Mesenchymal stem cell (in vitro differentiated cells and primary cell): ENCODE data around the gene IL37. TPM values are rescaled to one million over a fixed set of nuclear protein-coding genes. Genes with fewer than 3 reads are reported as not detected.
A peak's percentile ranks its signal among the peaks of the same experiment; 100 is the strongest.

Experiments
- DNase-seq: peaks from one replicate; pipeline ENCODE4 v3.0.0-alpha.2; 2013
- H2AFZ ChIP-seq: one replicate; pipeline ENCODE4 v1.6.1; 2013; ENCODE audit warnings: low read depth, mild to moderate bottlenecking, control low read depth, inconsistent platforms, low read length, moderate library complexity
- H2AK5ac ChIP-seq: 2 replicates; pipeline ENCODE4 v1.6.1; 2013; ENCODE audit warnings: low read length, moderate library complexity, mild to moderate bottlenecking, inconsistent platforms; ENCODE audit not compliant: severe bottlenecking
- H2BK120ac ChIP-seq: one replicate; pipeline ENCODE4 v1.6.1; 2013; ENCODE audit warnings: low read depth, mild to moderate bottlenecking, inconsistent platforms, low read length, moderate library complexity
- H2BK12ac ChIP-seq, 2 experiments: one replicate each; pipeline ENCODE4 v1.6.1; 2013; ENCODE audit warnings: inconsistent platforms in 2 of 2, low read length in 2 of 2, mild to moderate bottlenecking in 2 of 2, moderate library complexity in 2 of 2, control low read depth in 1 of 2
- H2BK15ac ChIP-seq: one replicate; pipeline ENCODE4 v1.6.1; 2013; ENCODE audit warnings: mild to moderate bottlenecking, low read depth, inconsistent platforms; ENCODE audit not compliant: poor library complexity, severe bottlenecking
- H2BK5ac ChIP-seq: 2 replicates; pipeline ENCODE4 v1.6.1; 2013; ENCODE audit warnings: low read depth, mild to moderate bottlenecking, low read length, control low read depth, inconsistent platforms; ENCODE audit not compliant: poor library complexity, severe bottlenecking
- H3K14ac ChIP-seq, 2 experiments: one replicate each; pipeline ENCODE4 v1.6.1; 2013; ENCODE audit warnings: inconsistent platforms in 2 of 2, low read length in 2 of 2, control low read depth in 1 of 2, mild to moderate bottlenecking in 1 of 2, moderate library complexity in 1 of 2
- H3K18ac ChIP-seq, 2 experiments: one replicate each; pipeline ENCODE4 v1.6.1; 2013; ENCODE audit warnings: inconsistent platforms in 2 of 2, low read length in 2 of 2, control low read depth in 1 of 2, low read depth in 1 of 2, mild to moderate bottlenecking in 1 of 2
- H3K23ac ChIP-seq, 2 experiments: one replicate each; pipeline ENCODE4 v1.6.1; 2013; ENCODE audit warnings: inconsistent platforms in 2 of 2, low read length in 2 of 2, mild to moderate bottlenecking in 2 of 2, moderate library complexity in 2 of 2, control low read depth in 1 of 2
- H3K27ac ChIP-seq: 2 replicates; pipeline ENCODE4 v1.5.1; 2013; ENCODE audit warnings: mild to moderate bottlenecking, moderate library complexity, low read length, control low read depth, inconsistent platforms; ENCODE audit not compliant: poor library complexity, severe bottlenecking
- H3K27me3 ChIP-seq, 2 experiments: 2 replicates each; pipeline versions ENCODE4 v1.6.1 to v1.7.0; 2013; ENCODE audit warnings: low read length in 2 of 2, mild to moderate bottlenecking in 2 of 2, moderate library complexity in 2 of 2, control low read depth in 1 of 2, inconsistent platforms in 1 of 2; ENCODE audit not compliant: control insufficient read depth in 1 of 2, insufficient read depth in 1 of 2
- H3K36me3 ChIP-seq, 2 experiments: 2 replicates each; pipeline versions ENCODE4 v1.6.1 to v1.7.0; 2013; ENCODE audit warnings: low read length in 2 of 2, control low read depth in 1 of 2, inconsistent platforms in 1 of 2, low read depth in 1 of 2, mild to moderate bottlenecking in 1 of 2; ENCODE audit not compliant: insufficient read depth in 2 of 2, control insufficient read depth in 1 of 2
- H3K4ac ChIP-seq, 2 experiments: one replicate each; pipeline ENCODE4 v1.6.1; 2013; ENCODE audit warnings: inconsistent platforms in 2 of 2, low read length in 2 of 2, mild to moderate bottlenecking in 2 of 2, moderate library complexity in 2 of 2, control low read depth in 1 of 2, low read depth in 1 of 2
- H3K4me1 ChIP-seq: 2 replicates; pipeline ENCODE4 v1.6.1; 2013; ENCODE audit warnings: low read depth, low read length, control low read depth; ENCODE audit not compliant: control insufficient read depth, insufficient read depth
- H3K4me2 ChIP-seq: 2 replicates; pipeline ENCODE4 v1.6.1; 2013; ENCODE audit warnings: low read length, mild to moderate bottlenecking, inconsistent platforms; ENCODE audit not compliant: poor library complexity, severe bottlenecking
- H3K4me3 ChIP-seq, 2 experiments: 2 replicates each; pipeline versions ENCODE4 v1.5.1 to v1.7.0; 2013; ENCODE audit warnings: low read length in 2 of 2, mild to moderate bottlenecking in 2 of 2, control low read depth in 1 of 2, low read depth in 1 of 2; ENCODE audit not compliant: insufficient read depth in 1 of 2
- H3K79me1 ChIP-seq: replicated peaks from 2 replicates; pipeline ENCODE4 v1.6.1; 2013; ENCODE audit warnings: mild to moderate bottlenecking, control low read depth, low read length, inconsistent platforms; ENCODE audit not compliant: poor library complexity, severe bottlenecking
- H3K9ac ChIP-seq: 2 replicates; pipeline ENCODE4 v1.7.0; 2013; ENCODE audit warnings: mild to moderate bottlenecking, low read length, moderate library complexity
- H3K9me3 ChIP-seq: 2 replicates; pipeline ENCODE4 v1.7.0; 2013; ENCODE audit warnings: mild to moderate bottlenecking, low read length; ENCODE audit not compliant: control insufficient read depth
- H4K8ac ChIP-seq: one replicate; pipeline ENCODE4 v1.6.1; 2013; ENCODE audit warnings: inconsistent platforms, mild to moderate bottlenecking, low read length, moderate library complexity
- H4K91ac ChIP-seq: one replicate; pipeline ENCODE4 v1.6.1; 2013; ENCODE audit warnings: mild to moderate bottlenecking, low read length, inconsistent platforms
- WGBS: methylation state at CpG from one replicate; pipeline ENCODE4 v1.1.7; 2013; ENCODE audit warnings: mixed read lengths; 5-methylcytosine and 5-hydroxymethylcytosine counted together
- polyA plus RNA-seq, 2 experiments: library from polyadenylated mRNA; stranded (reverse); fragments of 200-250 nt; gene quantifications; one replicate each; pipeline ENCODE4 v1.2.3, GENCODE V29; 2013

IL37 gene
- not detected for polyA plus RNA-seq (2013, experiment 1 of 2)
- polyA plus RNA-seq (2013, experiment 2 of 2): not detected

DNA sequence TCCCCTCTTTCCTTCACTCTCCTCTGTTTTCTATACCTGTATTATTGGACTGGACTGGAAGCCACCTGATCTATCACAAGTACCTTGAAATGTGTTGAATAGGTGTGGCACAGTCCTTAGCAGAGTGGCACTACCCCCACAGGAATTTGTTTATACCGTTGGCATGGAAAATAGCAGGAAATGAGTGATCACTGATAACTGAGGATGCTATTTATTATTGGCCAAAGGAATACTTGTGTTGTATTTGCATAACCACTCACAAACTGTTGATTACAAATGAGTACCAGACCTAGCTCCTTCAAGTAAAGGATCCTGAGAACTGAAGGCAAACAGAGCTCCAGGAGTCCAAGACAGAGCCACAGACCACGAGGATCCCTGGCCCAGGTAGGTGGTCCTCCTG, at the start of gene IL37:
IL37 (plus strand) TSS at position 301 of the 400 bp plus-strand sequence. CDS start 1,848 bp downstream, outside the sequence.
- H3K4ac ChIP-seq: no peak within 1 kb of the TSS
- H3K23ac ChIP-seq: no peak within 1 kb of the TSS
- no peak within 1 kb of the TSS for H2AFZ ChIP-seq
- H3K4me2 ChIP-seq: no peak within 1 kb of the TSS
- H3K4me3 ChIP-seq: no peak within 1 kb of the TSS
- H2BK12ac ChIP-seq: no peak within 1 kb of the TSS
- no peak within 1 kb of the TSS for H4K8ac ChIP-seq
- H3K14ac ChIP-seq: no peak within 1 kb of the TSS
- H2BK120ac ChIP-seq: no peak within 1 kb of the TSS
- H3K18ac ChIP-seq: no peak within 1 kb of the TSS
- no peak within 1 kb of the TSS for H4K91ac ChIP-seq
- H3K9me3 ChIP-seq: no peaks in the 10 kb centered on the region
- 25% methylated on average over 2 of the region's 2 CpGs for WGBS
- H2BK15ac ChIP-seq: no peak within 1 kb of the TSS
- H3K9ac ChIP-seq: no peak within 1 kb of the TSS
- no peak for DNase-seq
- H2BK5ac ChIP-seq: no peak within 1 kb of the TSS
- H3K36me3 ChIP-seq: no peaks in the 10 kb centered on the region
- peaks cover 37 to 63% of the 10 kb centered on the region in 2 experiments for H3K27me3 ChIP-seq
- H3K27ac ChIP-seq: no peak within 1 kb of the TSS
- H3K79me1 ChIP-seq: no peaks in the 10 kb centered on the region
- no peaks in the 10 kb centered on the region for H3K4me1 ChIP-seq
- no peak within 1 kb of the TSS for H2AK5ac ChIP-seq

DNA sequence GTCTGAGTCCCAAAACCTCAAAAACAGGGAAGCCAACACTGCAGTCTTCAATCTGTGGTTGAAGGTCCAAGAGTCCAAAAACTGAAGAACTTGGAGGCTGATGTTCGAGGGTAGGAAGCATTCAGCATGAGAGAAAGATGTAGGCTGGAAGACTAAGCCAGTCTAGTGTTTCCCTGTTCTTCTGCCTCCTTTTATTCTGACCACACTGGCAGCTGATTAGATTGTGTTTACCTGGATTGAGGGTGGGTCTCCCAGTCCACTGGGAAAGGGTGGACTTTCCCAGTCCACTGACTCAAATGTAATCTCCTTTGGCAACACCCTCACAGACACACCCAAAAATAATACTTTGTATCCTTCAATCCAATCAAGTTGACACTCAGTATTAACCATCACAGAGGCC, 46.9 kb upstream of the IL37 start:
- Histone ChIP-seq H2BK15ac (no peak overlapping the region), H2BK120ac (no peak overlapping the region), H3K23ac (no peak overlapping the region), H3K4ac (no peak overlapping the region), H3K4me2 (no peak overlapping the region), H4K8ac (no peak overlapping the region), H4K91ac (no peak overlapping the region), H3K36me3 (no peaks in the 10 kb centered on the region), H3K27me3 (no peaks in the 10 kb centered on the region), H3K27ac (no peak overlapping the region), H3K4me1 (no peaks in the 10 kb centered on the region), H2BK12ac (no peak overlapping the region), H3K79me1 (no peaks in the 10 kb centered on the region), H3K4me3 (no peak overlapping the region), H3K9ac (no peak overlapping the region), H3K9me3 (peaks cover 39% of the 10 kb centered on the region), H3K18ac (no peak overlapping the region), H3K14ac (no peak overlapping the region), H2AK5ac (no peak overlapping the region), H2BK5ac (no peak overlapping the region), H2AFZ (no peak overlapping the region)
- no peak for DNase-seq
- WGBS: 90% methylated on average over 1 of the region's 1 CpG

- no peak overlapping the region for H3K18ac ChIP-seq
- peaks cover 29% of the 10 kb centered on the region for H3K9me3 ChIP-seq
- H2AK5ac ChIP-seq: no peak overlapping the region
- peaks cover 0 to 1% of the 10 kb centered on the region in 2 experiments for H3K27me3 ChIP-seq
- H2BK5ac ChIP-seq: no peak overlapping the region
- H4K8ac ChIP-seq: no peak overlapping the region
- no peak overlapping the region for H3K14ac ChIP-seq
- H2BK120ac ChIP-seq: no peak overlapping the region
- H3K4ac ChIP-seq: no peak overlapping the region
- no peak overlapping the region for H3K23ac ChIP-seq
- H3K4me1 ChIP-seq: peaks cover 2% of the 10 kb centered on the region
- H4K91ac ChIP-seq: no peak overlapping the region
- no peak overlapping the region for H2AFZ ChIP-seq
- H3K4me2 ChIP-seq: no peak overlapping the region
- no peak for DNase-seq
- no peaks in the 10 kb centered on the region for H3K79me1 ChIP-seq
- H3K4me3 ChIP-seq: no peak overlapping the region
- no peak overlapping the region for H3K27ac ChIP-seq
- no peak overlapping the region for H2BK12ac ChIP-seq
- H3K36me3 ChIP-seq: no peaks in the 10 kb centered on the region
- WGBS: 92% methylated on average over 5 of the region's 8 CpGs
- no peak overlapping the region for H2BK15ac ChIP-seq
- no peak overlapping the region for H3K9ac ChIP-seq
These were observed 44.7 kb upstream of the IL37 start for GRCh38 chr2:112866128-112866835.

- no peak for DNase-seq
- no peak overlapping the region for H3K23ac ChIP-seq
- peak overlapping the region; percentile 13 for H3K4me2 ChIP-seq
- H3K4me3 ChIP-seq: no peak overlapping the region
- H4K8ac ChIP-seq: no peak overlapping the region
- H2BK5ac ChIP-seq: no peak overlapping the region
- no peak overlapping the region for H2AK5ac ChIP-seq
- no peak overlapping the region for H2AFZ ChIP-seq
- H2BK12ac ChIP-seq: peak overlapping the region in 1 of 2 experiments; percentile 69
- H2BK15ac ChIP-seq: no peak overlapping the region
- WGBS: 81% methylated on average over 6 of the region's 7 CpGs
- H3K4ac ChIP-seq: no peak overlapping the region
- H3K27me3 ChIP-seq: peaks cover 0 to 3% of the 10 kb centered on the region in 2 experiments
- H4K91ac ChIP-seq: no peak overlapping the region
- no peak overlapping the region for H3K27ac ChIP-seq
- peak overlapping the region in 1 of 2 experiments; percentile 81 for H3K14ac ChIP-seq
- H3K4me1 ChIP-seq: peaks cover 2% of the 10 kb centered on the region
- H3K79me1 ChIP-seq: no peaks in the 10 kb centered on the region
- peaks cover 13% of the 10 kb centered on the region for H3K9me3 ChIP-seq
- H2BK120ac ChIP-seq: no peak overlapping the region
- no peak overlapping the region for H3K9ac ChIP-seq
- no peaks in the 10 kb centered on the region for H3K36me3 ChIP-seq
- peak overlapping the region in 1 of 2 experiments; percentile 34 for H3K18ac ChIP-seq
These were observed 43.0 kb upstream of the IL37 start for GRCh38 chr2:112867701-112868631.
